Measurements from ENCODE around the gene TTC23L. TPM values are rescaled to one million over a fixed set of nuclear protein-coding genes. Genes with fewer than 3 reads are reported as not detected.

The TTC23L gene
- total and polyA plus RNA-seq, 12 donors, result 0.12 to 0.66 TPM; not detected in 10

GRCh38 chr5:34898258-34898895, 59.4 kb downstream of the TTC23L start:
- no peak overlapping the region for H3K4me3 ChIP-seq
- H3K9me3 ChIP-seq, result no peaks in the 10 kb centered on the region
- WGBS, 2 donors, result 0% methylated on average over 3 of the region's 3 CpGs
- ATAC-seq (peak; percentile 71 to 84 (median 76)), DNase-seq (peak; percentile 28 to 54)
- no peak overlapping the region for H3K27ac ChIP-seq
- peaks cover 0 to 21% (median 0%) of the 10 kb centered on the region in 9 donors for H3K36me3 ChIP-seq
- peak; percentile 81 to 95 (median 88) for TF ChIP-seq CTCF (IDR thresholded peaks at IDR 0.05)
- intact Hi-C loops (cut with DNase I), result loop anchor here (1.0 to 10.0 kb wide), 11 partner anchors 244 to 426 kb away; partner anchors contain the start of gene RAI14 (in 3 of the 10)
- H3K27me3 ChIP-seq, result no peaks in the 10 kb centered on the region
- no peaks in the 10 kb centered on the region for H3K4me1 ChIP-seq

GRCh38 chr5:34899066-34899465, 60.1 kb downstream of the TTC23L start:
- H3K27ac ChIP-seq, result no peak overlapping the region
- H3K27me3 ChIP-seq, result no peaks in the 10 kb centered on the region
- H3K36me3 ChIP-seq, result peaks cover 0 to 21% (median 0%) of the 10 kb centered on the region in 9 donors
- no peak for DNase-seq
- 96 to 98% methylated on average over 2 of the region's 2 CpGs for WGBS, 2 donors
- no peak for TF ChIP-seq CTCF (IDR thresholded peaks at IDR 0.05)
- H3K4me3 ChIP-seq, result no peak overlapping the region
- H3K4me1 ChIP-seq, result no peaks in the 10 kb centered on the region
- ATAC-seq, result no peak
- H3K9me3 ChIP-seq, result no peaks in the 10 kb centered on the region
- intact Hi-C loops (cut with DNase I), result loop anchor here (2.0 to 10.0 kb wide), 8 partner anchors 244 to 427 kb away; partner anchors contain the start of gene RAI14 (in 3 of the 10)

GRCh38 chr5:34900652-34901051, 61.7 kb downstream of the TTC23L start:
- Histone ChIP-seq H3K4me3 (no peak overlapping the region), H3K36me3 (peaks cover 0 to 28% (median 0%) of the 10 kb centered on the region in 9 donors), H3K4me1 (no peaks in the 10 kb centered on the region), H3K27ac (no peak overlapping the region), H3K9me3 (no peaks in the 10 kb centered on the region), H3K27me3 (no peaks in the 10 kb centered on the region)
- DNase-seq (no peak), ATAC-seq (no peak)
- intact Hi-C loops (cut with DNase I), result loop anchor here in 1 of 10 donors (5.0 kb wide), 1 partner anchor 423 kb away; no protein-coding TSS in a partner anchor
- no peak for TF ChIP-seq CTCF (IDR thresholded peaks at IDR 0.05)
- 94 to 97% methylated on average over 6 of the region's 6 CpGs for WGBS, 2 donors

- ATAC-seq (no peak), DNase-seq (no peak)
- intact Hi-C loops (cut with DNase I), result loop anchor here in 1 of 10 donors (5.0 kb wide), 1 partner anchor 426 kb away; no protein-coding TSS in a partner anchor
- no peaks in the 10 kb centered on the region for H3K27me3 ChIP-seq
- TF ChIP-seq CTCF (IDR thresholded peaks at IDR 0.05), result no peak
- H3K4me1 ChIP-seq, result no peaks in the 10 kb centered on the region
- no peak overlapping the region for H3K4me3 ChIP-seq
- no peaks in the 10 kb centered on the region for H3K9me3 ChIP-seq
- H3K36me3 ChIP-seq, result peaks cover 0 to 54% (median 4%) of the 10 kb centered on the region in 9 donors
- no peak overlapping the region for H3K27ac ChIP-seq
- 92 to 98% methylated on average over 1 of the region's 1 CpG for WGBS, 2 donors
These were observed 64.3 kb downstream of the TTC23L start for GRCh38 chr5:34903260-34903659.

All from heart right ventricle (tissue), 16 donors.